Prostate gland (tissue), 2 donors: ENCODE results near the gene ZMYND11.

ENCODE experiments used
- CTCF ChIP-seq, 4 experiments: fragments of 200-600 bp in 2 of 4; fragments of 450-650 bp in 2 of 4; sonication (generic) in 2 of 4; IDR thresholded peaks; 1 replicate in 3 of 4; 2 replicates in 1 of 4; pipeline ENCODE4 v1.5.1; 2016 to 2019; ENCODE audit warnings: antibody characterized with exemption in 4 of 4, mild to moderate bottlenecking in 2 of 4, moderate library complexity in 2 of 4
- POLR2A ChIP-seq: fragments of 450-650 bp; IDR thresholded peaks from one replicate; pipeline ENCODE4 v1.6.1; 2016; ENCODE audit warnings: antibody characterized with exemption, mild to moderate bottlenecking

GRCh38 chr10:226018-226417 is 90.8 kb downstream of the ZMYND11 start:
- TF ChIP-seq POLR2A (no peak), CTCF (IDR thresholded peaks at IDR 0.05) (no peak)
